Neutrophil (primary cell): ENCODE measurements around the gene OSBPL2.

ENCODE experiments used
- H3K27ac ChIP-seq: fragments of 200-600 bp; sonication (generic); 2 replicates; pipeline ENCODE4 v1.5.1; 2016; ENCODE audit warnings: mild to moderate bottlenecking, moderate library complexity
- H3K27me3 ChIP-seq: fragments of 200-600 bp; sonication (generic); 2 replicates; pipeline ENCODE4 v1.6.0; 2016; ENCODE audit warnings: mild to moderate bottlenecking
- H3K36me3 ChIP-seq: fragments of 200-600 bp; sonication (generic); 2 replicates; pipeline ENCODE4 v1.5.1; 2017
- H3K4me1 ChIP-seq, 2 experiments: fragments of 200-600 bp in 1 of 2; sonication (generic) in 1 of 2; 1 replicate in 1 of 2; 2 replicates in 1 of 2; pipeline versions ENCODE4 v1.5.1 to v1.6.1; 2013 to 2016; ENCODE audit warnings: low read depth in 1 of 2, low read length in 1 of 2, mild to moderate bottlenecking in 1 of 2, moderate library complexity in 1 of 2; ENCODE audit not compliant: control insufficient read depth in 1 of 2, insufficient read depth in 1 of 2
- H3K4me3 ChIP-seq, 2 experiments: fragments of 200-600 bp in 1 of 2; sonication (generic) in 1 of 2; 1 replicate in 1 of 2; 2 replicates in 1 of 2; pipeline ENCODE4 v1.5.1; 2013 to 2016; ENCODE audit warnings: low read depth in 1 of 2, low read length in 1 of 2, mild to moderate bottlenecking in 1 of 2, moderate library complexity in 1 of 2
- H3K9me3 ChIP-seq: fragments of 200-600 bp; sonication (generic); 2 replicates; pipeline ENCODE4 v1.5.1; 2016
- TF ChIP-seq, protein P1 (sequence below): fragments of 200-600 bp; sonication (generic); IDR thresholded peaks from 2 replicates; pipeline ENCODE4 v1.5.1; 2016; ENCODE audit warnings: antibody characterized with exemption

Gene OSBPL2

GRCh38 chr20:62326959-62327725, 88.8 kb downstream of the OSBPL2 start:
- no peaks in the 10 kb centered on the region for H3K4me1 ChIP-seq
- no peak overlapping the region for H3K4me3 ChIP-seq
- H3K36me3 ChIP-seq: no peaks in the 10 kb centered on the region
- H3K9me3 ChIP-seq: no peaks in the 10 kb centered on the region
- H3K27ac ChIP-seq: no peak overlapping the region
- no peaks in the 10 kb centered on the region for H3K27me3 ChIP-seq
- TF ChIP-seq, protein P1, sequence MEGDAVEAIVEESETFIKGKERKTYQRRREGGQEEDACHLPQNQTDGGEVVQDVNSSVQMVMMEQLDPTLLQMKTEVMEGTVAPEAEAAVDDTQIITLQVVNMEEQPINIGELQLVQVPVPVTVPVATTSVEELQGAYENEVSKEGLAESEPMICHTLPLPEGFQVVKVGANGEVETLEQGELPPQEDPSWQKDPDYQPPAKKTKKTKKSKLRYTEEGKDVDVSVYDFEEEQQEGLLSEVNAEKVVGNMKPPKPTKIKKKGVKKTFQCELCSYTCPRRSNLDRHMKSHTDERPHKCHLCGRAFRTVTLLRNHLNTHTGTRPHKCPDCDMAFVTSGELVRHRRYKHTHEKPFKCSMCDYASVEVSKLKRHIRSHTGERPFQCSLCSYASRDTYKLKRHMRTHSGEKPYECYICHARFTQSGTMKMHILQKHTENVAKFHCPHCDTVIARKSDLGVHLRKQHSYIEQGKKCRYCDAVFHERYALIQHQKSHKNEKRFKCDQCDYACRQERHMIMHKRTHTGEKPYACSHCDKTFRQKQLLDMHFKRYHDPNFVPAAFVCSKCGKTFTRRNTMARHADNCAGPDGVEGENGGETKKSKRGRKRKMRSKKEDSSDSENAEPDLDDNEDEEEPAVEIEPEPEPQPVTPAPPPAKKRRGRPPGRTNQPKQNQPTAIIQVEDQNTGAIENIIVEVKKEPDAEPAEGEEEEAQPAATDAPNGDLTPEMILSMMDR: no peak

DNA sequence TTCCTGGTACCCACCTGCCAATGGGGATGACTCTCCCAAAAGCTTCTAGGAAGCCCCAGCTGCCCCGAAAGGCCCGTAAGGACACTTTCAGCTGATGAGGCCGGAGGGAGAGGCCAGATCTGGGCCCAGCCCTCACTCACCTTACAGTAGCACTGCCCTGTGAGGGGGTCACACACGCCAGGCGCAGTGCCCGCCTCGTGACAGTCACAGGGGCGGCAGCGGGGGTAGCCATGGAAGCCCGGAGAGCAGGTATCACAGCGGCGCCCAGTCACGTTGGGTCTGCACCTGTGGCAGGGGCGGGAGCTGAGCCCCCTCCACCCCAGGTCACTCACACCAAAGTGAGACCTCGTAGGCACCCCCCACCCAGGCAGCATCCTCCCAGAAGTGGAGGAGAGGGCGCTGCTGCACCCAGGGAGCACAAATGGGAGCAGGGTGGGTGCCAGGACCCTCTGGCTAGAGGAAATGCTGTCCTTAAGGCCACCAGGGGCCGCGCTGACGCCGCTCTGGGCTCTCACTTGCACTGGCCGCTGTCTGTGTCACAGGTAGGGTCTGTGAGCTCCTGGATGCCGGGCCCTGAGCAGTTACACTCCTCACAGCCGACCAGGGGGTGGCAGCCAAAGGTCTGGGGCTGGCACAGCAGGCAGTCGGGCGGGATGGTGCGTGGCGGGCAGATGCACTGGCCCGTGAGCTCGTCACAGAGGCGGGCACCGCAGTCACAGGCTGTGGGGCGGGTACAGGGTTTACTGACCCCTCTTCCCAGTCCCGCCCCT, 89.6 kb downstream of the OSBPL2 start:
- H3K4me1 ChIP-seq: no peaks in the 10 kb centered on the region
- H3K36me3 ChIP-seq: no peaks in the 10 kb centered on the region
- H3K27me3 ChIP-seq: no peaks in the 10 kb centered on the region
- no peaks in the 10 kb centered on the region for H3K9me3 ChIP-seq
- no peak overlapping the region for H3K27ac ChIP-seq
- H3K4me3 ChIP-seq: no peak overlapping the region
- TF ChIP-seq, protein P1: no peak

DNA sequence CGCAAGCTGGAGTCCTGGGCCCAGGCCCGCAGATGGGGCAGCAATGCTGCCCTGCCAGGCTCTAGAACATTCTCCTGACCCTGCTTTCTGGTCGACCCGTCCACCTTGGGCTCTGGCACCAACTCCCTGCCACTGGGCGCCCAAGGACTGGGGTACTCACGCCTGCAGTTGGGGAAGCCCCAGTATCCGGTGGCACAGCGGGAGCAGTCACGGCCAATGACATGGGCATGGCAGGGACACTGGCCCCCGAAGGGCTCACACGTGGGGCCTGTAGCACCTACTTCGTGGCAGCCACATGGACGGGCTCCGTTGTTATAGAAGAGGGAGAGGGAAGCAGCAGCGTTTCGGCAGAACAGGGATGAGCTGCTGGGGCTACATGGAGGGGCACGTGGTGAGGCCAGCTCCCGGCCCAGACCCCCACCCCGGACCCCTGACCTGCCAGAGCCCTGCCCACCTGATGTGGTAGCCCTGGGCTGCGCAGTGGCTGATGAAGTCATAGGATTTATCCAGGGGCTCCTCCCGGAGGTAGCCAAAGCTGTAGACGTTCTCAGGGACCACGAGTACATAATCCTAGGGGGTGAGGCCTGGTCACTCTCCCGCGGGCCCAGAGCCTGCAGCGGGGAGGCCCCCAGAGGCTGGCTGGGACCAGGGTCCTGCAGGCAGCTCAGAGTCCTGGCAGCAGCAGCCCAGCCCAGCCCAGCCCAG, 90.5 kb downstream of the OSBPL2 start:
- TF ChIP-seq, protein P1: no peak
- Histone ChIP-seq H3K4me1 (no peaks in the 10 kb centered on the region), H3K27ac (no peak overlapping the region), H3K9me3 (no peaks in the 10 kb centered on the region), H3K36me3 (no peaks in the 10 kb centered on the region), H3K4me3 (no peak overlapping the region), H3K27me3 (no peaks in the 10 kb centered on the region)

DNA sequence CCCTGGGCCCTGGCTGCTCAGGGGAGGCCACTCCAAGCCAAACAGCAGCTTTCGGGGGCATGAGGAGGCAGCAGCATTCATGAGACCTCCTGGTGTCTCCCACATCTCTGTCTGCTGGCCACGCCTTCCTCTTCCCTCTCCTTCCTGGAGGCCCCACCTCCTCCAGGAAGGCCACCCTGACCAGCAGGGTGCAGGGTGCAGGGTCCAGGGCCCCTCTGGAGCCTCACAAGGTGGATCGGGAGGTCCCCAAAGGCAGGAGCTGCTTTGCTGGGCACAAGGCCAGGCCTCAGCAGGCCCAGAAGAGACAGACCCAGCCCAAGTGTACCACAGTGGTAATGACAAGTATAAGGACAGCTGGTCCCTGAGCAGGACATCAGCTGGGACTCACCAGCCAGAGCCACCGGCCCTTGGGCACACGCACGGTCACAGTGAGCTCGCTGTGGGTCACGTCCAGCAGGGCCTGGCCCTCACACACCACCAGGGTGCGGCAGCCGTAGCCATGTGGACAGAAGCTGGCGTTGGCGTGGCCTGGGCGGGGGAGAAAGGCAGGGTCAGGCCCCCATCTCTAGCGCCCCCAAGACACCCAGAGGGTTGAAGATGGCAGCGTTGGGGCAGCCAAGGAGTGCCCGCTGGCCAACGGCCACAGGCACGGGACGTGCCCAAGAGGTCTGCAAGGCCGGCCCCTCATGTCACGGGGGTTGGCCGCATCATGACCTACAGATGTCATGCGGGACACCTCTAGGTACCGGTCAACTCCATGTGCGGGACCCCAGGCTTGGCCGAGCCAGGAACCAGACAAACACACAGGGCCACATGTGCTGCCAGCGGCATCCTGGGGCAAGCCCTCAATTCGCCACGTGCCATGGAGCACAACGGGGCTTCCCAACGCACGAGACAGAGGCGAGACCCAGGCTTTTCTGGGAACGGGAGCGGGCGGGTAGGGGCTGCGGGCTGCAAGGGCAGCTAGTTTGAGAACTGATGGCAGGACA, 91.4 kb downstream of the OSBPL2 start:
- TF ChIP-seq, protein P1: no peak
- Histone ChIP-seq H3K27ac (no peak overlapping the region), H3K9me3 (no peaks in the 10 kb centered on the region), H3K4me3 (no peak overlapping the region), H3K27me3 (no peaks in the 10 kb centered on the region), H3K4me1 (no peaks in the 10 kb centered on the region), H3K36me3 (no peaks in the 10 kb centered on the region)
